H1 (cell line): ENCODE measurements around the gene MARK1. TPM values are rescaled to one million over a fixed set of nuclear protein-coding genes. Genes with fewer than 3 reads are reported as not detected.

Experiments
- JUN ChIP-seq: IDR thresholded peaks from 2 replicates; pipeline ENCODE4 v1.6.1; 2011; ENCODE audit warnings: low read depth, mild to moderate bottlenecking, improper control_type of control experiment, low read length
- POLR2A ChIP-seq, 2 experiments: IDR thresholded peaks; 1 replicate in 1 of 2; 2 replicates in 1 of 2; pipeline ENCODE4 v1.6.1; 2011; ENCODE audit warnings: low read depth in 2 of 2, low read length in 2 of 2, mild to moderate bottlenecking in 2 of 2; ENCODE audit errors: control extremely low read depth in 1 of 2
- SP2 ChIP-seq: IDR thresholded peaks from 2 replicates; pipeline ENCODE4 v1.6.1; 2012; ENCODE audit warnings: mild to moderate bottlenecking, low read length, inconsistent platforms
- polyA plus RNA-seq, 7 experiments: library from polyadenylated mRNA; depleted of rRNA in 3 of 7; stranded (reverse) in 5 of 7; unstranded in 2 of 7; fragments of >200 nt in 5 of 7; fragments of 200-250 nt in 2 of 7; gene quantifications; 1 replicate in 5 of 7; 2 replicates in 1 of 7; 4 replicates in 1 of 7; pipeline versions ENCODE4 v1.2.1 to v1.2.3, GENCODE V29; 2011 to 2013; ENCODE audit warnings: missing spikeins in 2 of 7, mixed read lengths in 2 of 7
- total RNA-seq: library from RNA; stranded (reverse); fragmentation: NEBNext Ultra II Directional; extraction: Animal tissue kit (Norgen Biotek cat#: 25700); gene quantifications from 2 replicates; pipeline ENCODE4 v1.2.1, GENCODE V29; 2021

Gene MARK1
- total and polyA plus RNA-seq, 2 of the 8 experiments (the other 6 are each of a cell fraction or from before 2014, with no cell fraction given) = 5.5 to 20.5 TPM

DNA sequence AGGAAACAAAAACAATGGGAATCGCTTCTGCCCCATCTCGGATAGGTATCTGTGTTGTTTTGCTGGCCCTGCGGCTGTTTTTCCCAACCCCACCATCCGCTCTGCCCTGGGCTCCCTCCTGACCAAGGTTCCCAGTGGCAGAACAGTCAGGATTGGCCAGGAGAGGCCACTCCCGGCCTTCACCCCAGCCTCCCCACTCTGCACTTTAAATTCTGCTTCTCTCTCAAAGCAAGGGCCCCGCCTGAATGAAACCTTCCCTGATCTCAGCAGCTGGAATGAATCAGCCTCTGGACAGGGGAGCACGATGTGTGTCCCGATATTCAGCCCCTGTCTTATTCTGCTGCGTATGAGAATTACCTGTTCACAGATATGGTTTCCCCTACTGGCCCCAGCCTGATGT lies 178.5 kb downstream of the MARK1 start (continued):
- TF ChIP-seq JUN (no peak), POLR2A (IDR thresholded peaks at IDR 0.05; ENCODE audit: control extremely low read depth in 1 of 2, low read depth in 2 of 2, low read length in 2 of 2) (no peak), SP2 (no peak)
- TF ChIP-seq, all 59 proteins: peak for 0
